Prostate gland (tissue), 2 donors: Measurements from ENCODE around the gene GABARAP.
A peak's percentile ranks its signal among the peaks of the same experiment; 100 is the strongest.

ENCODE experiments used
- CTCF ChIP-seq, 4 experiments: fragments of 200-600 bp in 2 of 4; fragments of 450-650 bp in 2 of 4; sonication (generic) in 2 of 4; IDR thresholded peaks; 1 replicate in 3 of 4; 2 replicates in 1 of 4; pipeline ENCODE4 v1.5.1; 2016 to 2019; ENCODE audit warnings: antibody characterized with exemption in 4 of 4, mild to moderate bottlenecking in 2 of 4, moderate library complexity in 2 of 4
- POLR2A ChIP-seq: fragments of 450-650 bp; IDR thresholded peaks from one replicate; pipeline ENCODE4 v1.6.1; 2016; ENCODE audit warnings: antibody characterized with exemption, mild to moderate bottlenecking
- POLR2AphosphoS5 ChIP-seq: sonication (generic); formaldehyde crosslinking; IDR thresholded peaks from one replicate; pipeline ENCODE4 v1.6.1; 2017; ENCODE audit warnings: antibody characterized with exemption

- TF ChIP-seq CTCF (IDR thresholded peaks at IDR 0.05), result peak in 1 of 4 experiments; percentile 31
- TF ChIP-seq POLR2AphosphoS5, result no peak
- TF ChIP-seq POLR2A, result no peak
These were observed 28.4 kb downstream of the GABARAP start for GRCh38 chr17:7213895-7214299.
